Osteocyte (in vitro differentiated cells): Measurements from ENCODE around the gene DHX34. TPM values are rescaled to one million over a fixed set of nuclear protein-coding genes. Genes with fewer than 3 reads are reported as not detected.

Source experiments
- DNase-seq: peaks from one replicate; pipeline ENCODE4 v3.0.0; 2021; ENCODE audit warnings: mixed read lengths; ENCODE audit not compliant: unreplicated experiment; ENCODE audit errors: extremely low spot score
- H3K27ac Mint-ChIP-seq: one replicate; pipeline ENCODE4 v1.8.0; 2021; ENCODE audit warnings: mild to moderate bottlenecking, mixed read lengths; ENCODE audit not compliant: unreplicated experiment
- H3K27me3 Mint-ChIP-seq: one replicate; pipeline ENCODE4 v1.8.0; 2021; ENCODE audit warnings: mixed read lengths; ENCODE audit not compliant: unreplicated experiment
- H3K36me3 Mint-ChIP-seq: one replicate; pipeline ENCODE4 v1.8.0; 2021; ENCODE audit warnings: mixed read lengths; ENCODE audit not compliant: unreplicated experiment
- H3K4me1 Mint-ChIP-seq: one replicate; pipeline ENCODE4 v1.8.0; 2021; ENCODE audit warnings: mixed read lengths; ENCODE audit not compliant: unreplicated experiment
- H3K4me3 Mint-ChIP-seq: one replicate; pipeline ENCODE4 v1.8.0; 2021; ENCODE audit warnings: mild to moderate bottlenecking, moderate library complexity, mixed read lengths; ENCODE audit not compliant: unreplicated experiment
- H3K9me3 Mint-ChIP-seq: one replicate; pipeline ENCODE4 v1.8.0; 2021; ENCODE audit warnings: mixed read lengths; ENCODE audit not compliant: unreplicated experiment
- total RNA-seq: library from RNA; stranded (reverse); gene quantifications from 2 replicates; pipeline ENCODE4 v1.2.1, GENCODE V29; 2021
- TF ChIP-seq, protein P1 (sequence below): fragments of 200-600 bp; sonication (generic); IDR thresholded peaks from 2 replicates; pipeline ENCODE4 v1.5.0; 2021; ENCODE audit warnings: antibody characterized with exemption, mild to moderate bottlenecking, moderate library complexity

The DHX34 gene
- total RNA-seq, 1 donor from 2014 or later = 17.5 TPM

GRCh38 chr19:47312366-47313006 lies 36.6 kb upstream of the DHX34 start:
- no peak overlapping the region for H3K27ac Mint-ChIP-seq
- H3K9me3 Mint-ChIP-seq = no peaks in the 10 kb centered on the region
- peaks cover 22% of the 10 kb centered on the region for H3K4me1 Mint-ChIP-seq
- no peaks in the 10 kb centered on the region for H3K36me3 Mint-ChIP-seq
- TF ChIP-seq, protein P1, sequence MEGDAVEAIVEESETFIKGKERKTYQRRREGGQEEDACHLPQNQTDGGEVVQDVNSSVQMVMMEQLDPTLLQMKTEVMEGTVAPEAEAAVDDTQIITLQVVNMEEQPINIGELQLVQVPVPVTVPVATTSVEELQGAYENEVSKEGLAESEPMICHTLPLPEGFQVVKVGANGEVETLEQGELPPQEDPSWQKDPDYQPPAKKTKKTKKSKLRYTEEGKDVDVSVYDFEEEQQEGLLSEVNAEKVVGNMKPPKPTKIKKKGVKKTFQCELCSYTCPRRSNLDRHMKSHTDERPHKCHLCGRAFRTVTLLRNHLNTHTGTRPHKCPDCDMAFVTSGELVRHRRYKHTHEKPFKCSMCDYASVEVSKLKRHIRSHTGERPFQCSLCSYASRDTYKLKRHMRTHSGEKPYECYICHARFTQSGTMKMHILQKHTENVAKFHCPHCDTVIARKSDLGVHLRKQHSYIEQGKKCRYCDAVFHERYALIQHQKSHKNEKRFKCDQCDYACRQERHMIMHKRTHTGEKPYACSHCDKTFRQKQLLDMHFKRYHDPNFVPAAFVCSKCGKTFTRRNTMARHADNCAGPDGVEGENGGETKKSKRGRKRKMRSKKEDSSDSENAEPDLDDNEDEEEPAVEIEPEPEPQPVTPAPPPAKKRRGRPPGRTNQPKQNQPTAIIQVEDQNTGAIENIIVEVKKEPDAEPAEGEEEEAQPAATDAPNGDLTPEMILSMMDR = no peak
- no peaks in the 10 kb centered on the region for H3K27me3 Mint-ChIP-seq
- DNase-seq = no peak
- no peak overlapping the region for H3K4me3 Mint-ChIP-seq

GRCh38 chr19:47313754-47314295 lies 35.3 kb upstream of the DHX34 start:
- H3K36me3 Mint-ChIP-seq = no peaks in the 10 kb centered on the region
- H3K27ac Mint-ChIP-seq = no peak overlapping the region
- H3K27me3 Mint-ChIP-seq = no peaks in the 10 kb centered on the region
- peaks cover 21% of the 10 kb centered on the region for H3K4me1 Mint-ChIP-seq
- TF ChIP-seq, protein P1 = no peak
- H3K9me3 Mint-ChIP-seq = no peaks in the 10 kb centered on the region
- H3K4me3 Mint-ChIP-seq = no peak overlapping the region
- no peak for DNase-seq

GRCh38 chr19:47315125-47315821 lies 33.8 kb upstream of the DHX34 start:
- Mint-ChIP-seq H3K9me3 (no peaks in the 10 kb centered on the region), H3K4me3 (no peak overlapping the region), H3K27ac (peak overlapping the region; percentile 73), H3K36me3 (no peaks in the 10 kb centered on the region), H3K27me3 (no peaks in the 10 kb centered on the region), H3K4me1 (peaks cover 12% of the 10 kb centered on the region)
- TF ChIP-seq, protein P1 = no peak
- no peak for DNase-seq

DNA sequence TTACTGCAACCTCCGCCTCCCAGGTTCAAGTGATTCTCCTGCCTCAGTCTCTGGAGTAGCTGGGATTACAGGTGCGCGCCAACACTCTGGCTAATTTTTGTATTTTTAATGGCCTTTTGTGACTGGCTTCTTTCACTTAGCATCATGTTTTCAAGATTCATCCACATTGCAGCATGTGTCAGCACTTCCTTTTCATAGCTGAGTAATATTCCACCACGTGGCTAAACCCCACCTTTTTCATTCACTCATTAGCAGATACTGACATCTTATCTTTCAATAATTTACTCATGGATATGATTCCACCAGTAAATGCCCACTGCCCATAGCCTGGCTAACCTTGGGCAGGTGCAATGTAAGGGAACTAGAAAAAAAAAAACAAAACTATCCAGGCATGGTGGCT lies 32.6 kb upstream of the DHX34 start:
- TF ChIP-seq, protein P1 = no peak
- Mint-ChIP-seq H3K4me1 (peaks cover 8% of the 10 kb centered on the region), H3K36me3 (no peaks in the 10 kb centered on the region), H3K9me3 (no peaks in the 10 kb centered on the region), H3K27me3 (no peaks in the 10 kb centered on the region), H3K27ac (no peak overlapping the region), H3K4me3 (no peak overlapping the region)
- no peak for DNase-seq
